Measurements from ENCODE around the gene PLK5. TPM values are rescaled to one million over a fixed set of nuclear protein-coding genes. Genes with fewer than 3 reads are reported as not detected.

Gene PLK5
- total RNA-seq, 1 donor from 2014 or later, result 0.12 TPM

DNA sequence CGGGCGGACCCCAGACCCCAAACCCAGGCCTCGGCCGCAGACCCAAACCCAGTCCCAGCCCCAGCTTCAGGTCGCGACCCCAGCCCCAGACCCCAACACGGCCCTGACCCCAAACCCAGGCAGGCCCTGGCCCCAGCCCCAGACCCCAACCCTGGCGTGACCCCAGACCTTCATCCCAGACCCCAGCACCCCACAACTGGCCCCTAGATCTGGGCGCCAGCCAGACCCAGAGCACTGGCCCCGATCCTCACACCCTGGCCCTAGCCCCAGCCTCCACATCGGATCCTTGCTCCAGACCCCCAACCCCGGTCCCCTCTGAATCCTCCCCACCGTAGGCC lies 61.3 kb downstream of the PLK5 start:
- no peak for DNase-seq (ENCODE audit: low spot score)
- H3K4me1 Mint-ChIP-seq (ENCODE audit: low read depth), result peaks cover 16% of the 10 kb centered on the region
- H3K27me3 Mint-ChIP-seq (ENCODE audit: low read depth), result no peaks in the 10 kb centered on the region
- H3K9me3 Mint-ChIP-seq (ENCODE audit: low read depth), result no peaks in the 10 kb centered on the region
- peaks cover 10% of the 10 kb centered on the region for H3K36me3 Mint-ChIP-seq (ENCODE audit: low read depth)
- H3K27ac Mint-ChIP-seq (ENCODE audit: unreplicated experiment), result no peak overlapping the region
- H3K4me3 Mint-ChIP-seq (ENCODE audit: unreplicated experiment), result no peak overlapping the region
- TF ChIP-seq, protein P1, sequence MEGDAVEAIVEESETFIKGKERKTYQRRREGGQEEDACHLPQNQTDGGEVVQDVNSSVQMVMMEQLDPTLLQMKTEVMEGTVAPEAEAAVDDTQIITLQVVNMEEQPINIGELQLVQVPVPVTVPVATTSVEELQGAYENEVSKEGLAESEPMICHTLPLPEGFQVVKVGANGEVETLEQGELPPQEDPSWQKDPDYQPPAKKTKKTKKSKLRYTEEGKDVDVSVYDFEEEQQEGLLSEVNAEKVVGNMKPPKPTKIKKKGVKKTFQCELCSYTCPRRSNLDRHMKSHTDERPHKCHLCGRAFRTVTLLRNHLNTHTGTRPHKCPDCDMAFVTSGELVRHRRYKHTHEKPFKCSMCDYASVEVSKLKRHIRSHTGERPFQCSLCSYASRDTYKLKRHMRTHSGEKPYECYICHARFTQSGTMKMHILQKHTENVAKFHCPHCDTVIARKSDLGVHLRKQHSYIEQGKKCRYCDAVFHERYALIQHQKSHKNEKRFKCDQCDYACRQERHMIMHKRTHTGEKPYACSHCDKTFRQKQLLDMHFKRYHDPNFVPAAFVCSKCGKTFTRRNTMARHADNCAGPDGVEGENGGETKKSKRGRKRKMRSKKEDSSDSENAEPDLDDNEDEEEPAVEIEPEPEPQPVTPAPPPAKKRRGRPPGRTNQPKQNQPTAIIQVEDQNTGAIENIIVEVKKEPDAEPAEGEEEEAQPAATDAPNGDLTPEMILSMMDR (IDR thresholded peaks at IDR 0.05), result no peak

Other genes starting within 250 kb of the PLK5 start
- 32.7 to 41.3 TPM (median 36.1 TPM) in 3 replicates for gene FAM174C, start 248.5 kb upstream of the PLK5 start, total RNA-seq
- 7.0 to 7.9 TPM (median 7.2 TPM) in 3 replicates for gene EFNA2, start 238.2 kb upstream of the PLK5 start, total RNA-seq
- 57.3 to 66.1 TPM (median 57.8 TPM) in 3 replicates for gene NDUFS7, start 140.2 kb upstream of the PLK5 start, total RNA-seq
- gene GAMT, start 122.5 kb upstream of the PLK5 start, total RNA-seq, result 30.1 to 34.3 TPM (median 32.5 TPM) in 3 replicates
- gene DAZAP1, start 116.5 kb upstream of the PLK5 start, total RNA-seq, result 81.1 to 88.0 TPM (median 82.5 TPM) in 3 replicates
- 614 to 734 TPM (median 636 TPM) in 3 replicates for gene RPS15, start 85.7 kb upstream of the PLK5 start, total RNA-seq
- gene APC2, start 74.0 kb upstream of the PLK5 start, total RNA-seq, result 1.4 to 3.9 TPM (median 3.9 TPM) in 3 replicates
- gene C19orf25, start 44.9 kb upstream of the PLK5 start, total RNA-seq, result 23.3 to 24.7 TPM (median 24.2 TPM) in 3 replicates
- 3.3 to 4.0 TPM (median 3.9 TPM) in 3 replicates for gene PCSK4, start 33.7 kb upstream of the PLK5 start, total RNA-seq
- gene REEP6, start 32.9 kb upstream of the PLK5 start, total RNA-seq, result 2.7 to 3.9 TPM (median 2.8 TPM) in 3 replicates
- 9.1 to 20.3 TPM (median 16.9 TPM) in 3 replicates for gene ADAMTSL5, start 11.1 kb upstream of the PLK5 start, total RNA-seq
- 57.8 to 60.1 TPM (median 59.6 TPM) in 3 replicates for gene MEX3D, start 44.2 kb downstream of the PLK5 start, total RNA-seq
- gene MBD3, start 68.8 kb downstream of the PLK5 start, total RNA-seq, result 83.6 to 101 TPM (median 84.1 TPM) in 3 replicates
- 173 to 190 TPM (median 184 TPM) in 3 replicates for gene UQCR11, start 81.4 kb downstream of the PLK5 start, total RNA-seq
- 130 to 154 TPM (median 153 TPM) in 3 replicates for gene TCF3, start 128.5 kb downstream of the PLK5 start, total RNA-seq
- gene ONECUT3, start 229.4 kb downstream of the PLK5 start, total RNA-seq, result not detected in 3 replicates

All from chondrocyte (in vitro differentiated cells).